ENCODE measurements around the gene C1D.

DNA sequence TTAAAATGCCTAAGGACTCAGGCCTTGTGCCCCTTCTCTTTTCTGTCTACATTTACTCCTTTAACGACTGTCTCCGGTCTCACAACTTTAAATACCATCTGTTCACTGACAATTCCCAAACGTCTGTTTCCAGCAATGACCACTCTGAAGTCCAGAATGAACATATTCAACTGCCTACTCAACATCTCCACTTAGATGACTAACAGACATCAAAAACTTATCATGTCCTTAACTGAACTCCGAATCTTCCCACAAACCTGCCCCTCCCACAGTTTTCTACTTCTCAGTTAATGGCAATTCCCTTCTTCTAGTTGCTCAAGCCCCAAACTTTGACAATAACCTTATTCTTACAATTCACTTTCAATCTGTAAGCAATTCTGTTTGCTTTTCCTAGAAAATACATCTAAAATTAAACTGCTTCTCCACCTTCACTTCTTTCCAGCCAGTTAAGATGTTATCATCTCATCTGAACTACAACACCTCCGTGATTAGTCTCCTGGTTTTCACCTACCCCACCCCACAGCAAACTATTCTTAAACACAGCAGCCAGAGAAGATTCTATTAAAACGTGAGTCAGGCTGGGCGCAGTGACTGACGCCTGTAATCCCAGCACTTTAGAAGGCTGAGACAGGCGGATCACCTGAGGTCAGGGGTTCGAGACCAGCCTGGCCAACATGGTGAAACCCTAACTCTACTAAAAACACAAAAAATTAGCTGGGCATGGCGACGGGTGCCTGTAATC lies 2.8 kb downstream of the C1D start:
- TF ChIP-seq EZH2 (IDR thresholded peaks at IDR 0.05) (no peak), EZH2phosphoT487 (IDR thresholded peaks at IDR 0.05) (no peak)
- TF ChIP-seq, protein P1, sequence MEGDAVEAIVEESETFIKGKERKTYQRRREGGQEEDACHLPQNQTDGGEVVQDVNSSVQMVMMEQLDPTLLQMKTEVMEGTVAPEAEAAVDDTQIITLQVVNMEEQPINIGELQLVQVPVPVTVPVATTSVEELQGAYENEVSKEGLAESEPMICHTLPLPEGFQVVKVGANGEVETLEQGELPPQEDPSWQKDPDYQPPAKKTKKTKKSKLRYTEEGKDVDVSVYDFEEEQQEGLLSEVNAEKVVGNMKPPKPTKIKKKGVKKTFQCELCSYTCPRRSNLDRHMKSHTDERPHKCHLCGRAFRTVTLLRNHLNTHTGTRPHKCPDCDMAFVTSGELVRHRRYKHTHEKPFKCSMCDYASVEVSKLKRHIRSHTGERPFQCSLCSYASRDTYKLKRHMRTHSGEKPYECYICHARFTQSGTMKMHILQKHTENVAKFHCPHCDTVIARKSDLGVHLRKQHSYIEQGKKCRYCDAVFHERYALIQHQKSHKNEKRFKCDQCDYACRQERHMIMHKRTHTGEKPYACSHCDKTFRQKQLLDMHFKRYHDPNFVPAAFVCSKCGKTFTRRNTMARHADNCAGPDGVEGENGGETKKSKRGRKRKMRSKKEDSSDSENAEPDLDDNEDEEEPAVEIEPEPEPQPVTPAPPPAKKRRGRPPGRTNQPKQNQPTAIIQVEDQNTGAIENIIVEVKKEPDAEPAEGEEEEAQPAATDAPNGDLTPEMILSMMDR (IDR thresholded peaks at IDR 0.05): no peak

All from neural progenitor cell (in vitro differentiated cells).